HEK293 (cell line): Measurements from ENCODE around the gene TMEM134.

Experiments used
- CTCF ChIA-PET: fragments of 350-600 bp; formaldehyde crosslinking; extraction: SDS; loops from one replicate; lab custom pipeline; 2021; ENCODE audit warnings: antibody characterized with exemption; lab: Yijun Ruan, JAX
- POLR2A ChIA-PET: fragments of 300-600 bp; formaldehyde crosslinking; extraction: SDS; loops from one replicate; lab custom pipeline; 2020; ENCODE audit warnings: antibody characterized with exemption, inconsistent platforms; lab: Yijun Ruan, JAX
- H3K27ac ChIP-seq: fragments of 200-500 bp; sonication (Bioruptor generic); 2 replicates; pipeline ENCODE4 v1.5.1; 2014; ENCODE audit warnings: low read depth, low read length, control low read depth, inconsistent platforms; ENCODE audit errors: extremely low read depth
- H3K36me3 ChIP-seq, 2 experiments: fragments of 200-500 bp in 1 of 2; sonication (Bioruptor generic) in 1 of 2; 1 replicate in 1 of 2; 2 replicates in 1 of 2; pipeline ENCODE4 v1.5.1; 2014 to 2017; ENCODE audit warnings: inconsistent platforms in 2 of 2, low read length in 2 of 2; ENCODE audit not compliant: control insufficient read depth in 2 of 2, insufficient read depth in 1 of 2
- H3K4me1 ChIP-seq: fragments of 200-500 bp; sonication (Bioruptor generic); 2 replicates; pipeline ENCODE4 v1.5.1; 2014; ENCODE audit warnings: mild to moderate bottlenecking, low read length, inconsistent platforms; ENCODE audit not compliant: control insufficient read depth, insufficient read depth
- H3K4me3 ChIP-seq: 2 replicates; pipeline ENCODE4 v1.5.1; 2011; ENCODE audit warnings: low read depth, mild to moderate bottlenecking, control low read depth, low read length, moderate library complexity
- H3K9me3 ChIP-seq: fragments of 200-500 bp; sonication (Bioruptor generic); 2 replicates; pipeline ENCODE4 v1.5.1; 2014; ENCODE audit warnings: low read depth, low read length, inconsistent platforms; ENCODE audit not compliant: control insufficient read depth, insufficient read depth
- BCL11A ChIP-seq: fragments of 450-650 bp; formaldehyde crosslinking; IDR thresholded peaks from 2 replicates; pipeline ENCODE4 v1.5.1; 2016; ENCODE audit warnings: low read depth, missing biosample characterization, missing genetic modification characterization
- GLIS2 ChIP-seq: fragments of 450-650 bp; formaldehyde crosslinking; IDR thresholded peaks from 2 replicates; pipeline ENCODE4 v1.5.1; 2016; ENCODE audit warnings: missing biosample characterization, missing genetic modification characterization
- HOXD13 ChIP-seq: sonication (generic); formaldehyde crosslinking; IDR thresholded peaks from 2 replicates; pipeline ENCODE4 v1.8.0; 2022; ENCODE audit warnings: missing genetic modification reagents, borderline replicate concordance
- KLF9 ChIP-seq: fragments of 450-650 bp; formaldehyde crosslinking; IDR thresholded peaks from 2 replicates; pipeline ENCODE4 v1.5.1; 2016; ENCODE audit warnings: missing biosample characterization, missing genetic modification characterization, low read depth
- RBAK ChIP-seq: fragments of 450-650 bp; formaldehyde crosslinking; IDR thresholded peaks from 2 replicates; pipeline ENCODE4 v1.5.1; 2016; ENCODE audit warnings: missing biosample characterization, missing genetic modification characterization
- SETDB1 ChIP-seq: IDR thresholded peaks from one replicate; pipeline ENCODE4 v1.6.1; 2017; ENCODE audit warnings: mild to moderate bottlenecking, low read length, moderate library complexity, mixed read lengths; ENCODE audit not compliant: insufficient read length
- SP7 ChIP-seq: fragments of 450-650 bp; formaldehyde crosslinking; IDR thresholded peaks from 2 replicates; pipeline ENCODE4 v1.5.1; 2016; ENCODE audit warnings: missing biosample characterization, missing genetic modification characterization
- ZIC2 ChIP-seq: fragments of 450-650 bp; formaldehyde crosslinking; IDR thresholded peaks from 2 replicates; pipeline ENCODE4 v1.5.1; 2016; ENCODE audit warnings: missing biosample characterization, missing genetic modification characterization
- ZNF10 ChIP-seq: fragments of 450-650 bp; formaldehyde crosslinking; IDR thresholded peaks from 2 replicates; pipeline ENCODE4 v1.5.1; 2017; ENCODE audit warnings: missing biosample characterization, missing genetic modification characterization
- ZNF148 ChIP-seq: fragments of 450-650 bp; formaldehyde crosslinking; IDR thresholded peaks from 2 replicates; pipeline ENCODE4 v1.5.0; 2017; ENCODE audit warnings: missing biosample characterization, missing genetic modification characterization, borderline replicate concordance
- ZNF16 ChIP-seq: fragments of 450-650 bp; formaldehyde crosslinking; IDR thresholded peaks from 2 replicates; pipeline ENCODE4 v1.5.1; 2016; ENCODE audit warnings: low read depth, missing biosample characterization, missing genetic modification characterization
- ZNF2 ChIP-seq: fragments of 450-650 bp; formaldehyde crosslinking; IDR thresholded peaks from 2 replicates; pipeline ENCODE4 v1.5.1; 2016; ENCODE audit warnings: missing biosample characterization, missing genetic modification characterization
- ZNF274 ChIP-seq, 2 experiments: fragments of 200-500 bp in 1 of 2; fragments of 450-650 bp in 1 of 2; sonication (Bioruptor generic) in 1 of 2; formaldehyde crosslinking in 1 of 2; IDR thresholded peaks; 2 replicates each; pipeline versions ENCODE4 v1.5.1 to v1.6.1; 2014 to 2016; ENCODE audit warnings: borderline replicate concordance in 1 of 2, inconsistent platforms in 1 of 2, low read length in 1 of 2, missing biosample characterization in 1 of 2, missing genetic modification characterization in 1 of 2
- ZNF280D ChIP-seq: fragments of 450-650 bp; formaldehyde crosslinking; IDR thresholded peaks from 2 replicates; pipeline ENCODE4 v1.5.1; 2016; ENCODE audit warnings: missing biosample characterization, missing genetic modification characterization
- ZNF518A ChIP-seq: fragments of 450-650 bp; formaldehyde crosslinking; conservative IDR thresholded peaks from 2 replicates; pipeline ENCODE4 v1.5.1; 2016; ENCODE audit warnings: low read depth, missing biosample characterization, missing genetic modification characterization
- ZNF558 ChIP-seq: fragments of 450-650 bp; formaldehyde crosslinking; IDR thresholded peaks from 2 replicates; pipeline ENCODE4 v1.5.1; 2016; ENCODE audit warnings: missing biosample characterization, missing genetic modification characterization
- ZNF560 ChIP-seq: fragments of 450-650 bp; formaldehyde crosslinking; IDR thresholded peaks from 2 replicates; pipeline ENCODE4 v1.5.1; 2017; ENCODE audit warnings: missing biosample characterization, missing genetic modification characterization, borderline replicate concordance
- ZNF777 ChIP-seq: fragments of 450-650 bp; formaldehyde crosslinking; IDR thresholded peaks from 2 replicates; pipeline ENCODE4 v1.5.1; 2017; ENCODE audit warnings: missing biosample characterization, missing genetic modification characterization, borderline replicate concordance
- ZSCAN18 ChIP-seq: fragments of 450-650 bp; formaldehyde crosslinking; IDR thresholded peaks from 2 replicates; pipeline ENCODE4 v1.5.1; 2016; ENCODE audit warnings: missing biosample characterization, missing genetic modification characterization

The TMEM134 gene

DNA sequence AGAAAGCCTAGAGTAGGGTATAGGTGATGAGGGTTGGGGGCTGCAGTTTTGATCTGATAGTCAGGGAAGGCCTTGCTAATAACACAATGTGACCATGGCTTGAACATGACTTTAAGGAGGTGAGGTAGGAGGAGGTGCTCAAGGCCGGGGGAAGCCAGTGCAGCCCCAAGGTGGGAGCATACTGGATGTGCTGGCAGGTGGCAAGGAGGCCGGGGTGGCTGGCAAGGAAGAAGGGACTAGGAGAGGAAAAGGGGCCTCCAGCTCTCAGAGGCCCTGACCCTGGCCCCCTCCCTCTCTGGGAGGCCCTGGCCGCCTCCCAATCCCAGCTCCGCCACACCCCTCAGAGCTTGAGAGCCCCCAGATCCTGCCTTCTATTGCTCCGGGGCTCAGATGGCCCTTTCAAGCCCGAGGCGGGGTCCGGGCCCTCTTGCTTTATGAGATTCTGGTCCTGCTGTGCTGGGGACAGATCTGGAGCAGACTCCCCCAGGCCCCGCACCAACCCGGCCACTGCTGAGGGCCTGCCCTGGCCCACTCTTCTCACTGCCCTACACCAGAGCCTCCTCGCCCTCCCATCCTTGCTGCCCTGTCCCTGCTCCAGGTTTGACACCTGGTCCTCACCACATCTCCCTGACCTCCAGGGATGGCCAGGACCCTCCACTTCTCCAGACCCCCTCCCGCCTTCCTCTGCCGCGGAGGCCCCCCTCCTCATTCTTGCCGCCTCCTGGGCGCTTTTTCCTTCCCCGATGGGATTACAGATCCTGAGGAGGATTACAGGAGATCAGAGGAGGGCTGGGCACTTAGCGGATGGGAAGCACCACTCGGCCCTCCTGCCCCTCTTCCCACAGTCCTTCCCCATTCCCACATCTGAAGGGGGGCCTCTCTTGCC is 34.3 kb upstream of the TMEM134 start:
- CTCF ChIA-PET, result interaction anchor here (0.6 to 0.7 kb wide), 2 partner anchors 44 to 151 kb away, joined by 3 to 4 read pairs; no protein-coding TSS in a partner anchor
- H3K9me3 ChIP-seq, result no peaks in the 10 kb centered on the region
- TF ChIP-seq ZNF560 (tag by site-specific recombination) (no peak), ZNF10 (tag by site-specific recombination) (peak; percentile 84)
- no peak overlapping the region for H3K27ac ChIP-seq
- peak overlapping the region; percentile 61 for H3K4me3 ChIP-seq
- H3K36me3 ChIP-seq, result peaks cover 0 to 48% of the 10 kb centered on the region in 2 experiments; a peak in 1 of 3 replicates
- no peaks in the 10 kb centered on the region for H3K4me1 ChIP-seq
- POLR2A ChIA-PET, result interaction anchor here (2.2 kb wide), 1 partner anchor 102 kb away, joined by 12 read pairs; the partner anchor contains the start of gene PPP1CA

DNA sequence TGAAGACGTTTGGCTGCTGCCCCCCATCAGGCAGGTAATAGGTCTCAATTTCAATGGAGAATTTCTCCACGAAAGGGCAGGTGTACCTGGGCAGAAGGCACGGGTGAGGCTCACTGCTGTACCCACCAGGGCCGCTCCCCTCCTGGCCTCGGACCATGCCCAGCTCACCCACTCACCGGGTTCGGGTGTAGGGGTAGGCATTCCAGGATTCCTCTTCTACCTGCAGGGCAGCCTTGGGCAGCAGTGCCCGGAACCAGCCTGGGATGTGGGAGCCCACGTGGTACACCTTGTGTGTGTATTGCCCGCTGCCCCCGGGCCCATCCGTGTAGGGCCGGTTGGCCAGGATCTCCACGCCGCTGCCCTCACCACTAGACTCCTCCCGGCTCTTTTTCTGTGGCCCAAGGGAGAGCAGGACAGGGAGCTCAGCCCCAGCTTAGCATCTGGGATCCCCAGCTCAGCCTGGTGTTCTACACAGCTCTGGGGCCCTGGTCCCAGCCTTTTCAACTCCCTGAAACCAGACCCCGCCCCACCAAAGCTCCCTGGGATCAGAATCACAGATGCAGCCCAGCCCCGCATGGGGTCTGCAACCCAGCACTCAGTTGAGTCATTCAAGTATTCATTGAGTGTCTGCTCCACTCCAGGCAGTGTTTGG is 33.4 kb upstream of the TMEM134 start:
- Histone ChIP-seq H3K9me3 (no peaks in the 10 kb centered on the region), H3K4me1 (no peaks in the 10 kb centered on the region), H3K27ac (no peak overlapping the region), H3K36me3 (peaks cover 0 to 57% of the 10 kb centered on the region in 2 experiments; a peak in 1 of 3 replicates), H3K4me3 (no peak overlapping the region)
- CTCF ChIA-PET, result interaction anchor here (0.6 to 0.8 kb wide), 2 partner anchors 9 to 44 kb away, joined by 3 to 4 read pairs; no protein-coding TSS in a partner anchor
- POLR2A ChIA-PET, result no interaction called here
- no peak for TF ChIP-seq BCL11A (tag by site-specific recombination)
- no peak for TF ChIP-seq ZIC2 (tag by site-specific recombination)
- no peak for TF ChIP-seq HOXD13
- no peak for TF ChIP-seq GLIS2 (tag by site-specific recombination)
- TF ChIP-seq KLF9 (tag by site-specific recombination), result no peak
- TF ChIP-seq ZNF518A, result no peak
- no peak for TF ChIP-seq ZNF16
- no peak for TF ChIP-seq ZNF280D (tag by site-specific recombination)
- TF ChIP-seq RBAK (tag by site-specific recombination), result no peak
- TF ChIP-seq ZNF558 (tag by site-specific recombination), result no peak
- TF ChIP-seq ZNF2 (tag by site-specific recombination), result no peak
- TF ChIP-seq SP7 (tag by site-specific recombination), result no peak
- TF ChIP-seq ZNF274 (IDR thresholded peaks at IDR 0.05; ENCODE audit: low read length), result no peak
- no peak for TF ChIP-seq ZNF274 (tag by site-specific recombination; IDR thresholded peaks at IDR 0.05; ENCODE audit: borderline replicate concordance)
- no peak for TF ChIP-seq SETDB1
- no peak for TF ChIP-seq ZNF777 (tag by site-specific recombination)
- no peak for TF ChIP-seq ZSCAN18
- TF ChIP-seq ZNF148, result no peak
